ENCODE data around the gene KRTCAP3. TPM values are rescaled to one million over a fixed set of nuclear protein-coding genes. Genes with fewer than 3 reads are reported as not detected.

Gene KRTCAP3
- total and polyA plus RNA-seq, 2 donors (not counting 3 experiments of a cell fraction or from before 2014, with no cell fraction given) = 2.1 to 4.0 TPM

DNA sequence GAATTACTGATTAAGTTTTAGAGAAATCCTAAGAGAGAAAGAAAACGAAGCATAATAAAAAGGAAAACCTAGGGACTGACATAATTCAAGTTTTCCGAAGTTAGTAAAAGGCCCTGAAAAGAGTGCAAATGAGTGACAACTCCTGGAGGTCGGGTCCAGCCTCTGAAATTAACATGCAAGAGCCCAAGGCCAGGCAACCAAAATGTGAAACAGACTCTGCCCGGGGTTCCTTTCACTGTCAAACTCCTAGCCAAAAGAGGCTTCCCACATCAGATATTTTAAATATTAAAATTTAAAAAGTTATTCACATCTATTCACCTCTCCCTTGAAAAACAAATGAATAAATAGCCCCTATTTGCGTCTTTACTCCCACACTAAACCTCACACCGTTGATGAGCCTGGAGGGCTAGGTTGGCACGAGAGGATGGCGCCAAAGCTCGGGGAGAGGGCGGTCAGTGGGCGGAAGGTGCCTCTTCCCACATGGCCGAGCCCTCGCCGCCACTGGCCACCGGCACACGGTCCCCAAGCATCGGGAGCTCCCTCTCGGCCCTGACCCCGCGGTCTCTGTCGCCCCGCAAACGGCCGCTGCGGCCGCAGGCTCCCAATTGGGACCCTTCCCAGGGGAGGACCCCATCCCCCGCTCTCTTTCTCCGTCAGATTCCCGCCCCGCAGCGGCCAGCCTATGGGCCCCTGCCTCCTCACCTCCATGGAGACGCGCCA is 33.4 kb upstream of the KRTCAP3 start:
- H4K20me1 ChIP-seq (replicated peaks; ENCODE audit: control insufficient read depth, extremely low read depth, insufficient read depth, low read length) = peaks cover 2% of the 10 kb centered on the region
- H3K27ac ChIP-seq (ENCODE audit: insufficient read depth, low read depth, low read length) = peak overlapping the region; percentile 73
- DNase-seq (ENCODE audit: low read depth, low spot score) (peak; percentile 12), FAIRE-seq (peak; percentile 69)
- ChIA-PET CTCF (interaction anchor here (1.0 to 4.3 kb wide), 9 partner anchors 11 to 274 kb away, joined by 3 to 75 read pairs (median 5); partner anchors contain the start of genes GTF3C2, NRBP1, SLC4A1AP and SUPT7L), POLR2A (interaction anchor here (2.9 kb wide), 1 partner anchor 20 kb away, joined by 18 read pairs; the partner anchor contains the start of gene NRBP1)
- H3K79me2 ChIP-seq (ENCODE audit: control insufficient read depth, insufficient read depth, low read length) = peaks cover 54% of the 10 kb centered on the region
- BruUV-seq (replicated peaks) = TSS peak; percentile 45
- no peaks in the 10 kb centered on the region for H3K9me1 ChIP-seq (replicated peaks; ENCODE audit: control insufficient read depth, extremely low read depth, insufficient read depth, low read length)
- dilution Hi-C loops (cut with MboI; ENCODE audit: extremely low pct_ligation_motif_present, low sequenced_read_pairs) (no loop called here), intact Hi-C loops (cut with micrococcal nuclease) (loop anchor here (1.0 to 5.0 kb wide), 6 partner anchors 20 to 275 kb away; partner anchors contain the start of genes CCDC121, GPN1, IFT172 and NRBP1)
- peak overlapping the region; percentile 71 for H2AFZ ChIP-seq (ENCODE audit: low read depth, low read length)
- TF ChIP-seq JUN (IDR thresholded peaks at IDR 0.05; ENCODE audit: borderline replicate concordance, insufficient read depth, insufficient read length, low read depth) (no peak), EZH2 (IDR thresholded peaks at IDR 0.05; ENCODE audit: borderline replicate concordance, low read depth, low read length, severe bottlenecking) (no peak), POLR2AphosphoS5 (IDR thresholded peaks at IDR 0.05; ENCODE audit: insufficient read depth, low read depth, low read length) (no peak), MAX (IDR thresholded peaks at IDR 0.05; ENCODE audit: insufficient read depth, insufficient read length) (no peak), CTCF (IDR thresholded peaks at IDR 0.05; ENCODE audit: extremely low read depth in 1 of 2, insufficient read depth in 1 of 2, low read depth in 1 of 2, low read length in 2 of 2) (no peak), FOS (IDR thresholded peaks at IDR 0.05; ENCODE audit: borderline replicate concordance, insufficient read depth, low read length) (no peak), GATA2 (IDR thresholded peaks at IDR 0.05; ENCODE audit: insufficient read depth, insufficient read length, low read depth, low read length) (no peak), POLR2A (IDR thresholded peaks at IDR 0.05; ENCODE audit: low read depth, low read length) (no peak), MYC (IDR thresholded peaks at IDR 0.05; ENCODE audit: low read depth, low read length) (no peak)
- H3K9me3 ChIP-seq (replicated peaks; ENCODE audit: control insufficient read depth, insufficient read depth, low read length) = no peaks in the 10 kb centered on the region
- peaks cover 20% of the 10 kb centered on the region for H3K4me1 ChIP-seq (ENCODE audit: control insufficient read depth, extremely low read depth, insufficient read depth, low read length)
- peaks cover 0 to 6% of the 10 kb centered on the region in 2 experiments for H3K36me3 ChIP-seq (ENCODE audit: control insufficient read depth in 2 of 2, extremely low read depth in 1 of 2, insufficient read depth in 2 of 2, low read length in 2 of 2)
- H3K27me3 ChIP-seq (ENCODE audit: control insufficient read depth in 2 of 2, insufficient read depth in 2 of 2, low read length in 2 of 2) = peaks cover 1 to 5% of the 10 kb centered on the region in 2 experiments
- H3K4me3 ChIP-seq (replicated peaks in 1 of 3; ENCODE audit: insufficient read depth in 1 of 3, low read depth in 1 of 3, low read length in 3 of 3) = peak overlapping the region; percentile 71 to 90 (median 84)
- H3K9ac ChIP-seq (replicated peaks; ENCODE audit: extremely low read depth, insufficient read depth, low read length) = peak overlapping the region; percentile 85
- peak overlapping the region; percentile 99 for H3K4me2 ChIP-seq (ENCODE audit: insufficient read depth, low read length)
